Fibroblast of lung (primary cell): ENCODE data around the gene GSG1L2.
"Not testable (repeated sequence)": the region's sequence is repeated elsewhere in the genome, so short reads cannot be mapped to it uniquely, and the experiment has no call there.

Source experiments
- EZH2 ChIP-seq: IDR thresholded peaks from 2 replicates; pipeline ENCODE4 v1.5.1; 2012; ENCODE audit warnings: low read length, control low read depth, mild to moderate bottlenecking; ENCODE audit errors: missing control alignments
- TF ChIP-seq, protein P1 (sequence below), 2 donors: IDR thresholded peaks in 1 of 2; conservative IDR thresholded peaks in 1 of 2; 1 replicate in 1 of 2; 2 replicates in 1 of 2; pipeline ENCODE4 v1.5.1; 2011 to 2012; ENCODE audit warnings: low read length in 2 of 2, control low read depth in 1 of 2, inconsistent platforms in 1 of 2, low read depth in 1 of 2, mild to moderate bottlenecking in 1 of 2

DNA sequence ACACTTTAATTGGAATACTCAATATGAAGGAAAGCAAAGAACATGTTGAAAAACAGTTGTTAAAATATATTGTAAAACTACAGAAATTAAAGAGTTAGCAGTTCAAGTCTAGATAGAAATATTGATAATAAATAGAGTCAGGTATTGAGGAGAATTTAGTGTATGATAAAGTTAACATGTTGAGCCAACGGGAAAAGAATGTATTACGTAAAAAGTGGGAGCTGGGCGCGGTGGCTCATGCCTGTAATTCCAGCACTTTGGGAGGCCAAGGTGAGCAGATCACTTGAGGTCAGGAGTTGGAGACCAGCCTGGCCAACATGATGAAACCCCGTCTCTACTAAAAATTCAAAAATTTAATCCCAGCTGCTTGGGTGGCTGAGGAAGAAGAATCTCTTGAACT is 38.4 kb downstream of the GSG1L2 start:
- TF ChIP-seq, protein P1, sequence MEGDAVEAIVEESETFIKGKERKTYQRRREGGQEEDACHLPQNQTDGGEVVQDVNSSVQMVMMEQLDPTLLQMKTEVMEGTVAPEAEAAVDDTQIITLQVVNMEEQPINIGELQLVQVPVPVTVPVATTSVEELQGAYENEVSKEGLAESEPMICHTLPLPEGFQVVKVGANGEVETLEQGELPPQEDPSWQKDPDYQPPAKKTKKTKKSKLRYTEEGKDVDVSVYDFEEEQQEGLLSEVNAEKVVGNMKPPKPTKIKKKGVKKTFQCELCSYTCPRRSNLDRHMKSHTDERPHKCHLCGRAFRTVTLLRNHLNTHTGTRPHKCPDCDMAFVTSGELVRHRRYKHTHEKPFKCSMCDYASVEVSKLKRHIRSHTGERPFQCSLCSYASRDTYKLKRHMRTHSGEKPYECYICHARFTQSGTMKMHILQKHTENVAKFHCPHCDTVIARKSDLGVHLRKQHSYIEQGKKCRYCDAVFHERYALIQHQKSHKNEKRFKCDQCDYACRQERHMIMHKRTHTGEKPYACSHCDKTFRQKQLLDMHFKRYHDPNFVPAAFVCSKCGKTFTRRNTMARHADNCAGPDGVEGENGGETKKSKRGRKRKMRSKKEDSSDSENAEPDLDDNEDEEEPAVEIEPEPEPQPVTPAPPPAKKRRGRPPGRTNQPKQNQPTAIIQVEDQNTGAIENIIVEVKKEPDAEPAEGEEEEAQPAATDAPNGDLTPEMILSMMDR (conservative IDR thresholded peaks at IDR 0.05 in 1 of 2, IDR thresholded peaks at IDR 0.05 in 1 of 2; ENCODE audit: low read depth in 1 of 2, low read length in 2 of 2), result not testable (repeated sequence)
- TF ChIP-seq EZH2, result not testable (repeated sequence)
